ENCODE data around the gene MLF2. TPM values are rescaled to one million over a fixed set of nuclear protein-coding genes. Genes with fewer than 3 reads are reported as not detected.

MLF2 gene
- total and polyA plus RNA-seq, 2 of the 13 experiments (the other 11 are each of a cell fraction or from before 2014, with no cell fraction given): 88.1 to 167 TPM

DNA sequence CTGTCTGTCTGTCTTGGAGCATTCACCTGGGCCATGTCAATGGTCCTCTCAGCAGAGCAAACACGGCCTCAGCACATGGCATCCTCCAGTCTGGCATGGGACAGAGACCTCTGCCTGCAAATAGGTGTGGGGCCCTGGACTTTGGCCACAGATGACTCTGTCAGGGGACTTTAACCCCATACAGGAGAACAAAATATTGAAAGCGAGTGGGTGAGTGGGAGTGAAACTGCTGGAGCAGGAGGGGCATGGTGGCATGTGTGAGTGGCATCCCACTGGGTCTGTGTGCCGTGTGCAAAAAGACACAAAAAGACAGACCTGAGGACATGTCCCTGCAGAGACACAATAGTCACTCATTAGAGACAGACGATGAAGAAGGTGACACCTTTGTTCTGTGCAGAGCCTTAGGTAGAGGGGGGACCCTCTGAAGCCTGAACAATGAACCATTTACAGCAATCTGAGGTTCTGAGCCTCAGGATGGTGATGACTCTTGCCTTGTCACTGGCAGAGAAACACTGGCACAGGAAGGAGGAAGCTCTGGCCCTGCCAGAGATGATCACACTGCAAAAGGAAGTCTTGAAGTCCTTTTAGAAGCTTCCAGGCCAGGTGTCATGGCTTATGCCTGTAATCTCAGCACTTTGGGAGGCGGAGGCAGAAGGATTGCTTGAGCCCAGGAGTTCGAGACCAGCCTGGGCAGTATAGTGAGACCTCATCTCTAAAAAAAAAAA, 26.9 kb upstream of the MLF2 start (continued):
- TF ChIP-seq, protein P1, sequence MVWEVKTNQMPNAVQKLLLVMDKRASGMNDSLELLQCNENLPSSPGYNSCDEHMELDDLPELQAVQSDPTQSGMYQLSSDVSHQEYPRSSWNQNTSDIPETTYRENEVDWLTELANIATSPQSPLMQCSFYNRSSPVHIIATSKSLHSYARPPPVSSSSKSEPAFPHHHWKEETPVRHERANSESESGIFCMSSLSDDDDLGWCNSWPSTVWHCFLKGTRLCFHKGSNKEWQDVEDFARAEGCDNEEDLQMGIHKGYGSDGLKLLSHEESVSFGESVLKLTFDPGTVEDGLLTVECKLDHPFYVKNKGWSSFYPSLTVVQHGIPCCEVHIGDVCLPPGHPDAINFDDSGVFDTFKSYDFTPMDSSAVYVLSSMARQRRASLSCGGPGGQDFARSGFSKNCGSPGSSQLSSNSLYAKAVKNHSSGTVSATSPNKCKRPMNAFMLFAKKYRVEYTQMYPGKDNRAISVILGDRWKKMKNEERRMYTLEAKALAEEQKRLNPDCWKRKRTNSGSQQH (CRISPR knock-in tag; IDR thresholded peaks at IDR 0.05; ENCODE audit: low read depth): no peak
- TF ChIP-seq ZNF607 (CRISPR knock-in tag; IDR thresholded peaks at IDR 0.05; ENCODE audit: borderline replicate concordance) (0 out of 2 replicates have a peak, but pooled peaks have one; percentile 8), ZNF615 (CRISPR knock-in tag; IDR thresholded peaks at IDR 0.05; ENCODE audit: borderline replicate concordance) (no peak), YEATS2 (CRISPR knock-in tag; IDR thresholded peaks at IDR 0.05; ENCODE audit: borderline replicate concordance) (no peak), ZKSCAN5 (CRISPR knock-in tag; IDR thresholded peaks at IDR 0.05) (no peak), ZNF737 (CRISPR knock-in tag; IDR thresholded peaks at IDR 0.05; ENCODE audit: borderline replicate concordance) (no peak), ZNF430 (CRISPR knock-in tag; IDR thresholded peaks at IDR 0.05) (0 out of 2 replicates have a peak, but pooled peaks have one; percentile 18), ZBTB42 (CRISPR knock-in tag; IDR thresholded peaks at IDR 0.05) (no peak), RAD21 (CRISPR knock-in tag; IDR thresholded peaks at IDR 0.05) (no peak), ZNF263 (CRISPR knock-in tag; IDR thresholded peaks at IDR 0.05) (no peak), BORCS8-MEF2B (CRISPR knock-in tag; IDR thresholded peaks at IDR 0.05) (peak; percentile 64; the same call in 1 of the 2 replicates), ZNF501 (CRISPR knock-in tag; IDR thresholded peaks at IDR 0.05) (no peak), HOXD1 (CRISPR knock-in tag; IDR thresholded peaks at IDR 0.05) (no peak), ZFP82 (CRISPR knock-in tag; IDR thresholded peaks at IDR 0.05; ENCODE audit: borderline replicate concordance) (0 out of 2 replicates have a peak, but pooled peaks have one; percentile 37), JUNB (CRISPR knock-in tag; IDR thresholded peaks at IDR 0.05; ENCODE audit: borderline replicate concordance) (no peak), ZNF562 (CRISPR knock-in tag; IDR thresholded peaks at IDR 0.05; ENCODE audit: borderline replicate concordance) (no peak), PPARG (CRISPR knock-in tag; conservative IDR thresholded peaks at IDR 0.05) (no peak)
- TF ChIP-seq, protein P2, sequence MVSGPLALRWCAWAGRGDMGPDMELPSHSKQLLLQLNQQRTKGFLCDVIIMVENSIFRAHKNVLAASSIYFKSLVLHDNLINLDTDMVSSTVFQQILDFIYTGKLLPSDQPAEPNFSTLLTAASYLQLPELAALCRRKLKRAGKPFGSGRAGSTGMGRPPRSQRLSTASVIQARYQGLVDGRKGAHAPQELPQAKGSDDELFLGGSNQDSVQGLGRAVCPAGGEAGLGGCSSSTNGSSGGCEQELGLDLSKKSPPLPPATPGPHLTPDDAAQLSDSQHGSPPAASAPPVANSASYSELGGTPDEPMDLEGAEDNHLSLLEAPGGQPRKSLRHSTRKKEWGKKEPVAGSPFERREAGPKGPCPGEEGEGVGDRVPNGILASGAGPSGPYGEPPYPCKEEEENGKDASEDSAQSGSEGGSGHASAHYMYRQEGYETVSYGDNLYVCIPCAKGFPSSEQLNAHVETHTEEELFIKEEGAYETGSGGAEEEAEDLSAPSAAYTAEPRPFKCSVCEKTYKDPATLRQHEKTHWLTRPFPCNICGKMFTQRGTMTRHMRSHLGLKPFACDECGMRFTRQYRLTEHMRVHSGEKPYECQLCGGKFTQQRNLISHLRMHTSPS (CRISPR knock-in tag; IDR thresholded peaks at IDR 0.05; ENCODE audit: low read depth): peak; percentile 67; the same call in 1 of the 2 replicates
- TF ChIP-seq, protein P3, sequence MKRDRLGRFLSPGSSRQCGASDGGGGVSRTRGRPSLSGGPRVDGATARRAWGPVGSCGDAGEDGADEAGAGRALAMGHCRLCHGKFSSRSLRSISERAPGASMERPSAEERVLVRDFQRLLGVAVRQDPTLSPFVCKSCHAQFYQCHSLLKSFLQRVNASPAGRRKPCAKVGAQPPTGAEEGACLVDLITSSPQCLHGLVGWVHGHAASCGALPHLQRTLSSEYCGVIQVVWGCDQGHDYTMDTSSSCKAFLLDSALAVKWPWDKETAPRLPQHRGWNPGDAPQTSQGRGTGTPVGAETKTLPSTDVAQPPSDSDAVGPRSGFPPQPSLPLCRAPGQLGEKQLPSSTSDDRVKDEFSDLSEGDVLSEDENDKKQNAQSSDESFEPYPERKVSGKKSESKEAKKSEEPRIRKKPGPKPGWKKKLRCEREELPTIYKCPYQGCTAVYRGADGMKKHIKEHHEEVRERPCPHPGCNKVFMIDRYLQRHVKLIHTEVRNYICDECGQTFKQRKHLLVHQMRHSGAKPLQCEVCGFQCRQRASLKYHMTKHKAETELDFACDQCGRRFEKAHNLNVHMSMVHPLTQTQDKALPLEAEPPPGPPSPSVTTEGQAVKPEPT (CRISPR knock-in tag; IDR thresholded peaks at IDR 0.05; ENCODE audit: low read depth): peak; percentile 21; the same call in 1 of the 2 replicates
- TF ChIP-seq, protein P4, sequence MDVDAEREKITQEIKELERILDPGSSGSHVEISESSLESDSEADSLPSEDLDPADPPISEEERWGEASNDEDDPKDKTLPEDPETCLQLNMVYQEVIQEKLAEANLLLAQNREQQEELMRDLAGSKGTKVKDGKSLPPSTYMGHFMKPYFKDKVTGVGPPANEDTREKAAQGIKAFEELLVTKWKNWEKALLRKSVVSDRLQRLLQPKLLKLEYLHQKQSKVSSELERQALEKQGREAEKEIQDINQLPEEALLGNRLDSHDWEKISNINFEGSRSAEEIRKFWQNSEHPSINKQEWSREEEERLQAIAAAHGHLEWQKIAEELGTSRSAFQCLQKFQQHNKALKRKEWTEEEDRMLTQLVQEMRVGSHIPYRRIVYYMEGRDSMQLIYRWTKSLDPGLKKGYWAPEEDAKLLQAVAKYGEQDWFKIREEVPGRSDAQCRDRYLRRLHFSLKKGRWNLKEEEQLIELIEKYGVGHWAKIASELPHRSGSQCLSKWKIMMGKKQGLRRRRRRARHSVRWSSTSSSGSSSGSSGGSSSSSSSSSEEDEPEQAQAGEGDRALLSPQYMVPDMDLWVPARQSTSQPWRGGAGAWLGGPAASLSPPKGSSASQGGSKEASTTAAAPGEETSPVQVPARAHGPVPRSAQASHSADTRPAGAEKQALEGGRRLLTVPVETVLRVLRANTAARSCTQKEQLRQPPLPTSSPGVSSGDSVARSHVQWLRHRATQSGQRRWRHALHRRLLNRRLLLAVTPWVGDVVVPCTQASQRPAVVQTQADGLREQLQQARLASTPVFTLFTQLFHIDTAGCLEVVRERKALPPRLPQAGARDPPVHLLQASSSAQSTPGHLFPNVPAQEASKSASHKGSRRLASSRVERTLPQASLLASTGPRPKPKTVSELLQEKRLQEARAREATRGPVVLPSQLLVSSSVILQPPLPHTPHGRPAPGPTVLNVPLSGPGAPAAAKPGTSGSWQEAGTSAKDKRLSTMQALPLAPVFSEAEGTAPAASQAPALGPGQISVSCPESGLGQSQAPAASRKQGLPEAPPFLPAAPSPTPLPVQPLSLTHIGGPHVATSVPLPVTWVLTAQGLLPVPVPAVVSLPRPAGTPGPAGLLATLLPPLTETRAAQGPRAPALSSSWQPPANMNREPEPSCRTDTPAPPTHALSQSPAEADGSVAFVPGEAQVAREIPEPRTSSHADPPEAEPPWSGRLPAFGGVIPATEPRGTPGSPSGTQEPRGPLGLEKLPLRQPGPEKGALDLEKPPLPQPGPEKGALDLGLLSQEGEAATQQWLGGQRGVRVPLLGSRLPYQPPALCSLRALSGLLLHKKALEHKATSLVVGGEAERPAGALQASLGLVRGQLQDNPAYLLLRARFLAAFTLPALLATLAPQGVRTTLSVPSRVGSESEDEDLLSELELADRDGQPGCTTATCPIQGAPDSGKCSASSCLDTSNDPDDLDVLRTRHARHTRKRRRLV (CRISPR knock-in tag; IDR thresholded peaks at IDR 0.05): no peak
